GM21786 (cell line): ENCODE results near the gene JPH4.

Source experiments
- ATAC-seq: cut with Tn5 transposase; IDR thresholded peaks from one replicate; pipeline ENCODE4 v1.9.1; 2021; ENCODE audit not compliant: unreplicated experiment

Gene JPH4

GRCh38 chr14:23578560-23579310 is at the start of gene JPH4:
Gene JPH4, minus strand, starts transcription at chr14:23578790. Its CDS starts 1,337 bp downstream, at chr14:23577453.
- no peak for ATAC-seq

GRCh38 chr14:23627961-23628360 is 49.4 kb upstream of the JPH4 start:
- ATAC-seq: no peak

GRCh38 chr14:23626946-23627345 is 48.4 kb upstream of the JPH4 start:
- ATAC-seq: no peak

GRCh38 chr14:23624830-23625404 is 46.3 kb upstream of the JPH4 start:
- ATAC-seq: no peak

GRCh38 chr14:23623962-23624361 is 45.4 kb upstream of the JPH4 start:
- no peak for ATAC-seq

- no peak for ATAC-seq
Observed at GRCh38 chr14:23622990-23623389, 44.4 kb upstream of the JPH4 start.

GRCh38 chr14:23621932-23622730 is 43.5 kb upstream of the JPH4 start:
- no peak for ATAC-seq

GRCh38 chr14:23621204-23621931 is 42.8 kb upstream of the JPH4 start:
- ATAC-seq: no peak

- ATAC-seq: no peak
Observed at GRCh38 chr14:23620177-23620702, 41.6 kb upstream of the JPH4 start.

- no peak for ATAC-seq
Observed at GRCh38 chr14:23618415-23618988, 39.9 kb upstream of the JPH4 start.

- no peak for ATAC-seq
Observed at GRCh38 chr14:23617539-23617938, 38.9 kb upstream of the JPH4 start.

GRCh38 chr14:23615856-23616255 is 37.3 kb upstream of the JPH4 start:
- ATAC-seq: no peak

GRCh38 chr14:23614395-23614828 is 35.8 kb upstream of the JPH4 start:
- no peak for ATAC-seq

GRCh38 chr14:23613242-23614070 is 34.9 kb upstream of the JPH4 start:
- no peak for ATAC-seq

- ATAC-seq: no peak
Observed at GRCh38 chr14:23612802-23613201, 34.2 kb upstream of the JPH4 start.

- no peak for ATAC-seq
Observed at GRCh38 chr14:23612354-23612732, 33.8 kb upstream of the JPH4 start.

- ATAC-seq: no peak
Observed at GRCh38 chr14:23610815-23611289, 32.3 kb upstream of the JPH4 start.

GRCh38 chr14:23610090-23610814 is 31.7 kb upstream of the JPH4 start:
- ATAC-seq: no peak
